Measurements from ENCODE around the gene SALL2. TPM values are rescaled to one million over a fixed set of nuclear protein-coding genes. Genes with fewer than 3 reads are reported as not detected.

SALL2 gene
- total and polyA plus RNA-seq, 10 donors: 0.76 to 6.7 (median 4.3) TPM

GRCh38 chr14:21498540-21499526 is 27.3 kb downstream of the SALL2 start:
- intact Hi-C loops (cut with DNase I; ENCODE audit: low total_unique reads): no loop called here
- no peaks in the 10 kb centered on the region for H3K27me3 ChIP-seq (replicated peaks in 1 of 7)
- no peak overlapping the region for H3K27ac ChIP-seq
- H3K4me1 ChIP-seq: peaks cover 0 to 19% (median 0%) of the 10 kb centered on the region in 6 donors
- DNase-seq: no peak
- TF ChIP-seq, protein P1, sequence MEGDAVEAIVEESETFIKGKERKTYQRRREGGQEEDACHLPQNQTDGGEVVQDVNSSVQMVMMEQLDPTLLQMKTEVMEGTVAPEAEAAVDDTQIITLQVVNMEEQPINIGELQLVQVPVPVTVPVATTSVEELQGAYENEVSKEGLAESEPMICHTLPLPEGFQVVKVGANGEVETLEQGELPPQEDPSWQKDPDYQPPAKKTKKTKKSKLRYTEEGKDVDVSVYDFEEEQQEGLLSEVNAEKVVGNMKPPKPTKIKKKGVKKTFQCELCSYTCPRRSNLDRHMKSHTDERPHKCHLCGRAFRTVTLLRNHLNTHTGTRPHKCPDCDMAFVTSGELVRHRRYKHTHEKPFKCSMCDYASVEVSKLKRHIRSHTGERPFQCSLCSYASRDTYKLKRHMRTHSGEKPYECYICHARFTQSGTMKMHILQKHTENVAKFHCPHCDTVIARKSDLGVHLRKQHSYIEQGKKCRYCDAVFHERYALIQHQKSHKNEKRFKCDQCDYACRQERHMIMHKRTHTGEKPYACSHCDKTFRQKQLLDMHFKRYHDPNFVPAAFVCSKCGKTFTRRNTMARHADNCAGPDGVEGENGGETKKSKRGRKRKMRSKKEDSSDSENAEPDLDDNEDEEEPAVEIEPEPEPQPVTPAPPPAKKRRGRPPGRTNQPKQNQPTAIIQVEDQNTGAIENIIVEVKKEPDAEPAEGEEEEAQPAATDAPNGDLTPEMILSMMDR (IDR thresholded peaks at IDR 0.05 in 8 of 11, conservative IDR thresholded peaks at IDR 0.05 in 3 of 11): peak in 6 of 11 experiments; percentile 38 to 49 (median 46)
- no peak for TF ChIP-seq POLR2AphosphoS5 (IDR thresholded peaks at IDR 0.05)
- H3K4me3 ChIP-seq: no peak overlapping the region
- WGBS, 5 donors: 71 to 81% (median 72%) methylated on average over 5 of the region's 5 CpGs
- peaks cover 11 to 100% (median 95%) of the 10 kb centered on the region in 6 donors for H3K36me3 ChIP-seq
- no peaks in the 10 kb centered on the region for H3K9me3 ChIP-seq

DNA sequence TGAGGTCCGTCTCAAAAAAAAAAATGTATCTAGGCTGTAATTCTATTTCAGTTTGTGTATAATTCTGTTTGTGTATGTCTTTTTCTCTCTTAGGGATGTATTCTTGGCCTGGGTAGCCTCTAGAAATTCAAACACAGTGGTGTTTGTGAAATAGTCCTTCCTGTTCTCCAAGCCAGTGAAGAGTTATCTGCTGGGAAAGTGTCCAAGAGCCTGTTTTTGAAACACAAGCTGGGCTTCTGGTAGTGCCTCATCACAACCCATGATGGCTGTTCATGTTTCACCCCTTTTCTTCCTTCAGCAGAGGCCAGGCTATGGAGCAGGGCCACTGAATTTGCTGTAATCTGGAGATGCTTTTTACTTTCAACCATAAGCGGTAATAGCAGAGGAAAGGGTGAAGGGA is 29.7 kb downstream of the SALL2 start:
- TF ChIP-seq POLR2A (IDR thresholded peaks at IDR 0.05) (no peak), POLR2AphosphoS5 (IDR thresholded peaks at IDR 0.05) (no peak)
- TF ChIP-seq, protein P1 (IDR thresholded peaks at IDR 0.05 in 8 of 11, conservative IDR thresholded peaks at IDR 0.05 in 3 of 11): no peak
- Histone ChIP-seq H3K27ac (no peak overlapping the region), H3K9me3 (no peaks in the 10 kb centered on the region), H3K27me3 (replicated peaks in 1 of 7) (no peaks in the 10 kb centered on the region), H3K36me3 (peaks cover 7 to 100% (median 98%) of the 10 kb centered on the region in 6 donors), H3K4me3 (no peak overlapping the region), H3K4me1 (peaks cover 0 to 9% (median 0%) of the 10 kb centered on the region in 6 donors)
- 93 to 98% (median 97%) methylated on average over 2 of the region's 2 CpGs for WGBS, 5 donors
- intact Hi-C loops (cut with DNase I; ENCODE audit: low total_unique reads): no loop called here
- no peak for DNase-seq

DNA sequence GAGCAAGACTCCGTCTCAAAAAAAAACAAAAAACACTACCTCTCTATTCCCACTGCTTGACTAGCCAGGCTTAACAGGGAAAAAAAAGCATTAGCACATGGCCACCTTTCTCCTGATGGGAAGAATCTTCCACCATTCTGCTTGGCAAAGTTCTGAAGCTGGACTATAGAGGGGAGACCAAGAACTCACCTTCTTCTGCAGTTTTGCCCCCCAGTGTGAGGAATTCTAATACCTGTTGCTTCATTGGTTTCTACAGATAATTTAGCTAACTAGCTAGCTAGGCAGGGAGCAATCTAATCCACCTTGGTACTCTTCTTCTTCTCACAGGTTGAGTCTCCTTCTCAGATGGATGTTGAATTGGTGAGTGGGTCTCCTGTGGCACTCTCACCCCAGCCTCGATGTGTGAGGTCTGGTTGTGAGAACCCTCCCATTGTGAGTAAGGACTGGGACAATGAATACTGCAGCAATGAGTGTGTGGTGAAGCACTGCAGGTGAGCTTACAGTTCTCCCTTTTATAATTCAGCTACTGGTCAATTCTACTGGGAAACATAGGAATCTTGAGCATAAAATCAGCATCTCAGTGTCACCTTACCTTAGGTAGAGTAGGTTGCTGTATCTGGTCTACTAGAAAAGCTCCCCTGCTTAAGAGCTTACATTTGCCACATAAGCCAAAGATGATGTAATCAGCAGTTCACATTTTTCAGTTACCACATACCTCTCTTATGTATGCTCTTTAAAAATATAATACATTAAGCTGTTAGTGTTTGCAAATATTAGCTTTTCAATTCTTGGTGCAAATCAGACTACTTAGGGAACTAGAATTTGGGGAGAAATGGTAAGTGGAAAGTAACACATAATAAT is 31.0 kb downstream of the SALL2 start:
- Histone ChIP-seq H3K9me3 (no peaks in the 10 kb centered on the region), H3K4me3 (no peak overlapping the region), H3K27ac (no peak overlapping the region), H3K4me1 (peaks cover 0 to 9% (median 0%) of the 10 kb centered on the region in 6 donors), H3K36me3 (peaks cover 4 to 100% (median 98%) of the 10 kb centered on the region in 6 donors), H3K27me3 (replicated peaks in 1 of 7) (no peaks in the 10 kb centered on the region)
- 40 to 98% (median 88%) methylated on average over 2 of the region's 2 CpGs for whole genome bisulfite sequencing, 5 donors
- no peak for DNase-seq
- intact Hi-C loops (cut with DNase I; ENCODE audit: low total_unique reads): no loop called here
- TF ChIP-seq, protein P1 (IDR thresholded peaks at IDR 0.05 in 8 of 11, conservative IDR thresholded peaks at IDR 0.05 in 3 of 11): no peak
- TF ChIP-seq POLR2AphosphoS5 (IDR thresholded peaks at IDR 0.05): peak in 1 of 3 donors; percentile 18
- TF ChIP-seq POLR2A (IDR thresholded peaks at IDR 0.05): no peak

All from spleen (tissue), 11 donors.